Stomach (tissue), 9 donors: ENCODE results near the gene PSME3IP1. TPM values are rescaled to one million over a fixed set of nuclear protein-coding genes. Genes with fewer than 3 reads are reported as not detected.
"Not testable (repeated sequence)": the region's sequence is repeated elsewhere in the genome, so short reads cannot be mapped to it uniquely, and the experiment has no call there.

Experiments used
- DNase-seq, 2 donors: peaks; one replicate each; pipeline versions ENCODE4 v3.0.0 to v3.0.0-alpha.2; 2013 to 2019
- H3K27ac ChIP-seq, 5 donors: fragments of 200-600 bp in 4 of 5; sonication (generic) in 4 of 5; one replicate each; pipeline ENCODE4 v1.5.1; 2013 to 2019; ENCODE audit warnings: mild to moderate bottlenecking in 1 of 5, moderate library complexity in 1 of 5
- H3K27me3 ChIP-seq, 3 donors: fragments of 200-600 bp; sonication (generic); one replicate each; pipeline ENCODE4 v1.5.1; 2017 to 2019; ENCODE audit warnings: mixed run types in 1 of 3
- H3K36me3 ChIP-seq, 4 donors: fragments of 200-600 bp; sonication (generic); 1 replicate in 3 of 4; 2 replicates in 1 of 4; pipeline ENCODE4 v1.5.1; 2016 to 2019
- H3K4me1 ChIP-seq, 4 donors: fragments of 200-600 bp; sonication (generic); one replicate each; pipeline ENCODE4 v1.5.1; 2016 to 2019
- H3K4me3 ChIP-seq, 4 donors: fragments of 200-600 bp; sonication (generic) in 3 of 4; one replicate each; pipeline ENCODE4 v1.5.1; 2016 to 2019; ENCODE audit warnings: mild to moderate bottlenecking in 1 of 4
- H3K9me3 ChIP-seq, 4 donors: fragments of 200-600 bp; sonication (generic); one replicate each; pipeline ENCODE4 v1.5.1; 2016 to 2019
- CTCF ChIP-seq, 7 experiments: fragments of 450-650 bp in 4 of 7; fragments of 200-600 bp in 3 of 7; sonication (generic) in 3 of 7; IDR thresholded peaks; one replicate each; pipeline ENCODE4 v1.5.1; 2016 to 2019; ENCODE audit warnings: antibody characterized with exemption in 7 of 7, control low read depth in 2 of 7, mild to moderate bottlenecking in 1 of 7
- EP300 ChIP-seq: sonication (generic); formaldehyde crosslinking; IDR thresholded peaks from one replicate; pipeline ENCODE4 v1.6.1; 2017; ENCODE audit warnings: antibody characterized with exemption
- POLR2A ChIP-seq, 4 donors: fragments of 450-650 bp; IDR thresholded peaks; one replicate each; pipeline ENCODE4 v1.6.1; 2016; ENCODE audit warnings: antibody characterized with exemption in 4 of 4, control low read depth in 2 of 4, mild to moderate bottlenecking in 1 of 4, moderate library complexity in 1 of 4
- POLR2AphosphoS5 ChIP-seq, 3 donors: sonication (generic); formaldehyde crosslinking; IDR thresholded peaks; one replicate each; pipeline ENCODE4 v1.6.1; 2016; ENCODE audit warnings: antibody characterized with exemption in 3 of 3
- WGBS, 5 donors: extraction: QIAGEN DNeasy Blood & Tissue Kit in 3 of 5; methylation state at CpG; one replicate each; pipeline versions ENCODE4 v1.1.5 to v1.1.7; 2013 to 2018; 5-methylcytosine and 5-hydroxymethylcytosine counted together
- intact Hi-C: fragments of 100-400 bp; cut with DNase I; formaldehyde crosslinking; loops from one replicate; pipeline ENCODE4 v1.15.1; 2023; ENCODE audit warnings: low total_unique reads
- polyA plus RNA-seq, 3 donors: library from polyadenylated mRNA; stranded (reverse); fragments of 200-250 nt; gene quantifications; one replicate each; pipeline ENCODE4 v1.2.3, GENCODE V29; 2013
- total RNA-seq, 5 donors: library from RNA; depleted of rRNA; stranded (reverse); fragments of >200 nt; gene quantifications; one replicate each; pipeline versions ENCODE4 v1.1.0 to v1.2.3, GENCODE V29; 2014 to 2016
- donor health status: healthy with polysubstance abuse.
- donor health status: Bipolar disorder and iron deficiency.
- donor health status: healthy.

Gene PSME3IP1
- total and polyA plus RNA-seq, 8 donors = 37.4 to 104 (median 63.4) TPM

GRCh38 chr16:57194512-57194911, 8.7 kb upstream of the PSME3IP1 start:
- H3K9me3 ChIP-seq = no peaks in the 10 kb centered on the region
- H3K36me3 ChIP-seq = no peaks in the 10 kb centered on the region
- TF ChIP-seq POLR2AphosphoS5 (IDR thresholded peaks at IDR 0.05) = peak in 1 of 3 donors; percentile 41
- no peak for TF ChIP-seq EP300
- H3K27me3 ChIP-seq = no peaks in the 10 kb centered on the region
- intact Hi-C loops = no loop called here
- peak in 1 of 2 donors; percentile 31 for DNase-seq
- H3K4me3 ChIP-seq = no peak overlapping the region
- peaks cover 12 to 79% (median 55%) of the 10 kb centered on the region in 4 donors for H3K4me1 ChIP-seq
- H3K27ac ChIP-seq = peak overlapping the region in 2 of 5 donors; percentile 13 to 16

DNA sequence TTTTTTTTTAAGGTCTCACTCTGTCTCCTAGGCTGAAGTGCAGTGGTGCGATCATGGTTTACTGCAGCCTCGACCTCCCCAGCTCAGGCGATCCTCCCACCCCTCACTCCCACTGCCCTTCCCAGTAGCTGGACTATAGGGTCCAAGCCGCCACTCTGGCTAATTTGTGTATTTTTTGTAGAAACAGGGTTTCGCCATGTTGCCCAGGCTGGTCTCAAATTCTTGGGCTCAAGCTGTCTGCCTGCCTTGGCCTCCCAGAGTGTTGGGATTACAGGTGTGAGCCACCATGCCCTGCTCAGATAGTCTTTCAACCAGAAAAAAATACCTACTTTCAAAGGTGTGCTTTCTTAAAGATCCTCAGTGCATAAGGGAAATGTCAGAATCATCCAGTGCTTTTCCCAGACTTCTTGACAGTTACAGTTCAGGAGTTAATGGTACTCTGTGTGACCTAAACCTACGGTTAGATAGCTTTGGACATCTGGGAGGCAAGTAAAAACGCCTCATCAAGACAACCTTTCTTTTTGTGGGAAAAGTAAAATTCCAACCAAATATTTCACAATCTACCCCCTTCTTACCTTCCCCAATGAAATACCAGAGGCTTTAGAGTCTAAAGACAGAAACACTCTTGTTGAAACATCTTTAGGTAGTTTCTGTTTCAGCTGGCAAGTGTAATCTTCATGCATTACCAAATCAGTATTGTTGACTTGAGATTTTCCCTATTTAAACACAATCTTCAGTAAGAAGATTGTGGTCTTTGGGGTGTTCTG, 7.1 kb upstream of the PSME3IP1 start:
- Histone ChIP-seq H3K9me3 (no peaks in the 10 kb centered on the region), H3K4me1 (peaks cover 18 to 92% (median 67%) of the 10 kb centered on the region in 4 donors), H3K27ac (peak overlapping the region in 2 of 5 donors; percentile 4 to 23), H3K27me3 (no peaks in the 10 kb centered on the region), H3K4me3 (no peak overlapping the region), H3K36me3 (no peaks in the 10 kb centered on the region)
- TF ChIP-seq POLR2AphosphoS5 (IDR thresholded peaks at IDR 0.05) (no peak), POLR2A (IDR thresholded peaks at IDR 0.05) (no peak), EP300 (no peak), CTCF (IDR thresholded peaks at IDR 0.05) (no peak)
- DNase-seq = no peak
- intact Hi-C loops = no loop called here
- 74 to 85% (median 78%) methylated on average over 7 of the region's 7 CpGs for WGBS, 5 donors

- Histone ChIP-seq H3K36me3 (no peaks in the 10 kb centered on the region), H3K4me1 (peaks cover 25 to 95% (median 72%) of the 10 kb centered on the region in 4 donors), H3K27me3 (no peaks in the 10 kb centered on the region), H3K4me3 (no peak overlapping the region), H3K27ac (no peak overlapping the region), H3K9me3 (no peaks in the 10 kb centered on the region)
- DNase-seq = no peak
- WGBS, 5 donors = 68 to 78% (median 75%) methylated on average over 3 of the region's 3 CpGs
- intact Hi-C loops = no loop called here
- TF ChIP-seq CTCF (IDR thresholded peaks at IDR 0.05) (no peak), POLR2AphosphoS5 (IDR thresholded peaks at IDR 0.05) (no peak), EP300 (no peak), POLR2A (IDR thresholded peaks at IDR 0.05) (no peak)
Measured at GRCh38 chr16:57192146-57192545, 6.3 kb upstream of the PSME3IP1 start.

GRCh38 chr16:57191056-57191571, 5.3 kb upstream of the PSME3IP1 start:
- TF ChIP-seq POLR2AphosphoS5 (IDR thresholded peaks at IDR 0.05) (no peak), EP300 (no peak), CTCF (IDR thresholded peaks at IDR 0.05) (no peak), POLR2A (IDR thresholded peaks at IDR 0.05) (no peak)
- intact Hi-C loops = no loop called here
- Histone ChIP-seq H3K36me3 (no peaks in the 10 kb centered on the region), H3K27me3 (no peaks in the 10 kb centered on the region), H3K4me3 (no peak overlapping the region), H3K27ac (no peak overlapping the region), H3K4me1 (peaks cover 26 to 88% (median 68%) of the 10 kb centered on the region in 4 donors), H3K9me3 (no peaks in the 10 kb centered on the region)
- 32 to 66% (median 42%) methylated on average over 3 of the region's 3 CpGs for WGBS, 5 donors
- no peak for DNase-seq

DNA sequence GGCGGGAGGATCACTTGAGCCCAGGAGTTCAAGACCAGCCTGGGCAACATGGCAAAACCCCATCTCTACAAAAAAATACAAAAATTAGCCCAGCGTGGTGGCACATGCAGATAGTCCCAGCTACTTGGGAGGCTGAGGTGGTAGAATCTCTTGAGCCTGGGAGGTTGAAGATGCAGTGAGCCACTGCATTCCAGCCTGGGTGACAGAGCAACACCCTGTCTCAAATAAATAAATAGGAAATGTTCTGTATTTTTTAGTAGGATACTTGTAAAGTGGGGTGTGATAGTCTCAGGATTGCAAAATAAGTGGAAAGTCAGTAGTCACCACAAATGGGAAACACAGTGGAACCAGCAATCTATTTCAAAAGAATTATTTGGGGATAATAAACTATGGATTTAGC, 4.3 kb upstream of the PSME3IP1 start:
- 94 to 100% (median 98%) methylated on average over 2 of the region's 2 CpGs for WGBS, 5 donors
- no peak for DNase-seq
- intact Hi-C loops = no loop called here
- TF ChIP-seq EP300 (no peak), CTCF (IDR thresholded peaks at IDR 0.05) (no peak), POLR2A (IDR thresholded peaks at IDR 0.05) (no peak), POLR2AphosphoS5 (IDR thresholded peaks at IDR 0.05) (no peak)
- peaks cover 29 to 85% (median 66%) of the 10 kb centered on the region in 4 donors for H3K4me1 ChIP-seq
- no peaks in the 10 kb centered on the region for H3K36me3 ChIP-seq
- H3K27me3 ChIP-seq = no peaks in the 10 kb centered on the region
- no peak overlapping the region for H3K27ac ChIP-seq
- no peak overlapping the region for H3K4me3 ChIP-seq
- H3K9me3 ChIP-seq = no peaks in the 10 kb centered on the region

DNA sequence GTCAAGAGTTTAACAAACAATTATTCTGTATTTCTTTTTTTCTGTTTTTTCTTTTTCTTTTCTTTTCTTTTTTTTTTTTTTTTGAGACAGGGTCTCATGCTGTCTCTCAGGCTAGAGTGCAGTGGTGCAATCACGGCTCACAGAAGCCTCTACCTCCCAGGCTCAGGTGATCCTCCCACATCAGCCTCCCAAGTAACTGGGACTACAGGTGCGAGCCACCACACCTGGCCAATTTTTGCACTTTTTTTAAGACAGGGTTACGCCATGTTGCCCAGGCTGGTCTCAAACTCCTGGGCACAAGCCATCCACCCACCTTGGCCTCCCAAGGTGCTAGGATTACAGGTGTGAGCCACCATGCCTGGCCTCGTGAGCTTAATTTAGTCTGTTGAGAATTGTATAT, 3.7 kb upstream of the PSME3IP1 start:
- H3K9me3 ChIP-seq, intact Hi-C loops, H3K36me3 ChIP-seq, H3K4me3 ChIP-seq, H3K27ac ChIP-seq, DNase-seq, H3K27me3 ChIP-seq: not testable (repeated sequence)
- H3K4me1 ChIP-seq = peaks cover 35 to 85% (median 63%) of the 10 kb centered on the region in 4 donors
- 96 to 99% (median 98%) methylated on average over 4 of the region's 4 CpGs for WGBS, 5 donors
